HEK293 (cell line): ENCODE results near the gene SRBD1.

Source experiments
- CTCF ChIA-PET: fragments of 350-600 bp; formaldehyde crosslinking; extraction: SDS; loops from one replicate; lab custom pipeline; 2021; ENCODE audit warnings: antibody characterized with exemption; lab: Yijun Ruan, JAX
- POLR2A ChIA-PET: fragments of 300-600 bp; formaldehyde crosslinking; extraction: SDS; loops from one replicate; lab custom pipeline; 2020; ENCODE audit warnings: antibody characterized with exemption, inconsistent platforms; lab: Yijun Ruan, JAX
- H3K27ac ChIP-seq: fragments of 200-500 bp; sonication (Bioruptor generic); 2 replicates; pipeline ENCODE4 v1.5.1; 2014; ENCODE audit warnings: low read depth, low read length, control low read depth, inconsistent platforms; ENCODE audit errors: extremely low read depth
- H3K36me3 ChIP-seq, 2 experiments: fragments of 200-500 bp in 1 of 2; sonication (Bioruptor generic) in 1 of 2; 1 replicate in 1 of 2; 2 replicates in 1 of 2; pipeline ENCODE4 v1.5.1; 2014 to 2017; ENCODE audit warnings: inconsistent platforms in 2 of 2, low read length in 2 of 2; ENCODE audit not compliant: control insufficient read depth in 2 of 2, insufficient read depth in 1 of 2
- H3K4me1 ChIP-seq: fragments of 200-500 bp; sonication (Bioruptor generic); 2 replicates; pipeline ENCODE4 v1.5.1; 2014; ENCODE audit warnings: mild to moderate bottlenecking, low read length, inconsistent platforms; ENCODE audit not compliant: control insufficient read depth, insufficient read depth
- H3K4me3 ChIP-seq: 2 replicates; pipeline ENCODE4 v1.5.1; 2011; ENCODE audit warnings: low read depth, mild to moderate bottlenecking, control low read depth, low read length, moderate library complexity
- H3K9me3 ChIP-seq: fragments of 200-500 bp; sonication (Bioruptor generic); 2 replicates; pipeline ENCODE4 v1.5.1; 2014; ENCODE audit warnings: low read depth, low read length, inconsistent platforms; ENCODE audit not compliant: control insufficient read depth, insufficient read depth
- CTCF ChIP-seq: fragments of 450-650 bp; formaldehyde crosslinking; IDR thresholded peaks from 2 replicates; pipeline ENCODE4 v1.5.1; 2016; ENCODE audit warnings: missing biosample characterization, missing genetic modification characterization
- KLF1 ChIP-seq: fragments of 450-650 bp; formaldehyde crosslinking; IDR thresholded peaks from 2 replicates; pipeline ENCODE4 v1.5.1; 2016; ENCODE audit warnings: missing biosample characterization, missing genetic modification characterization
- PRDM1 ChIP-seq: fragments of 450-650 bp; formaldehyde crosslinking; IDR thresholded peaks from 2 replicates; pipeline ENCODE4; 2016; ENCODE audit warnings: missing biosample characterization, missing genetic modification characterization
- SCRT2 ChIP-seq: fragments of 450-650 bp; formaldehyde crosslinking; IDR thresholded peaks from 2 replicates; pipeline ENCODE4 v1.5.1; 2016; ENCODE audit warnings: missing biosample characterization, missing genetic modification characterization
- ZFHX2 ChIP-seq: fragments of 450-650 bp; formaldehyde crosslinking; conservative IDR thresholded peaks from 2 replicates; pipeline ENCODE4 v1.5.1; 2016; ENCODE audit warnings: missing biosample characterization, missing genetic modification characterization
- ZNF140 ChIP-seq: fragments of 450-650 bp; formaldehyde crosslinking; IDR thresholded peaks from 2 replicates; pipeline ENCODE4 v1.5.1; 2016; ENCODE audit warnings: missing biosample characterization, missing genetic modification characterization
- ZNF16 ChIP-seq: fragments of 450-650 bp; formaldehyde crosslinking; IDR thresholded peaks from 2 replicates; pipeline ENCODE4 v1.5.1; 2016; ENCODE audit warnings: low read depth, missing biosample characterization, missing genetic modification characterization
- ZNF184 ChIP-seq: fragments of 450-650 bp; IDR thresholded peaks from 2 replicates; pipeline ENCODE4 v1.5.1; 2018; ENCODE audit warnings: missing biosample characterization, mild to moderate bottlenecking, missing genetic modification characterization
- ZNF223 ChIP-seq: fragments of 450-650 bp; formaldehyde crosslinking; IDR thresholded peaks from 2 replicates; pipeline ENCODE4 v1.5.1; 2016; ENCODE audit warnings: missing biosample characterization, missing genetic modification characterization
- ZNF248 ChIP-seq: fragments of 450-650 bp; formaldehyde crosslinking; IDR thresholded peaks from 2 replicates; pipeline ENCODE4 v1.5.1; 2017; ENCODE audit warnings: missing biosample characterization, missing genetic modification characterization
- ZNF707 ChIP-seq: fragments of 450-650 bp; formaldehyde crosslinking; IDR thresholded peaks from 2 replicates; pipeline ENCODE4 v1.5.1; 2016; ENCODE audit warnings: missing biosample characterization, missing genetic modification characterization
- ZNF777 ChIP-seq: fragments of 450-650 bp; formaldehyde crosslinking; IDR thresholded peaks from 2 replicates; pipeline ENCODE4 v1.5.1; 2017; ENCODE audit warnings: missing biosample characterization, missing genetic modification characterization, borderline replicate concordance
- TF ChIP-seq, protein P1 (sequence below): fragments of 450-650 bp; formaldehyde crosslinking; IDR thresholded peaks from 2 replicates; pipeline ENCODE4 v1.5.1; 2016; ENCODE audit warnings: missing biosample characterization, missing genetic modification characterization
- TF ChIP-seq, protein P2 (sequence below): fragments of 450-650 bp; formaldehyde crosslinking; IDR thresholded peaks from 2 replicates; pipeline ENCODE4 v1.5.1; 2017; ENCODE audit warnings: missing biosample characterization, missing genetic modification characterization

SRBD1 gene

DNA sequence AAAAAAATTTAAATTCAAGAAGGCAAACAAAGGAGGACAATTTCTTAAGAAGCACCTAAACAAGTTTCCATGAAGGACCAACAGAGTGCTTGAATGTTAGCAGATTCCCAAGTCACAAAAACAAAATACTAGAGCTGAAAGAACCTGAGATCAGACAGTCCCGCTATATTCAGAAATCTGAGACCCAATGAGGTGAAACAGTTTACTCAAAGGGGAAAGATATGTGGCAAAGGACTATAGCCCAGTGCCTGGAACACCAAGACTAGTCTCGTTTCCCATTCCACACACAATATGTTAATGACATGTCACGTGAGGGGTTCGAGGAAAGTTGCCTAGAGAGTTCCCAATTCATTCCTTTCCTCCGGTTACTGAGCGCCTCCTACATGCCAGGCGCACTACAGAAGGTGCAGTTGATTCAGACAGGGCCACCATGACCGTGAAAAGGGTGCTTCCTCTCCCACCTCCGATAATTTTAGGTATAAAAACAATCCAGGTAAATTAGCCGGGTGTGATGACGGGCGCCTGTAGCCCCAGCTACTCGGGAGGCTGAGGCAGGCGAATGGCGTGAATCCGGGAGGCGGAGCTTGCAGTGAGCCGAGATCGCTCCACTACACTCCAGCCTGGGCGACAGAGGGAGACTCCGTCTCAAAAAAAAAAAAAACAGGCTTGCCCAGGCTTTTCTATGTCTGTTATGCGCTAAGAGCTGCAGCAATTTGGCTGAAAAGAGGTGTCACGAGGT lies 617 bp downstream of the SRBD1 start (continued):
- TF ChIP-seq, protein P1, sequence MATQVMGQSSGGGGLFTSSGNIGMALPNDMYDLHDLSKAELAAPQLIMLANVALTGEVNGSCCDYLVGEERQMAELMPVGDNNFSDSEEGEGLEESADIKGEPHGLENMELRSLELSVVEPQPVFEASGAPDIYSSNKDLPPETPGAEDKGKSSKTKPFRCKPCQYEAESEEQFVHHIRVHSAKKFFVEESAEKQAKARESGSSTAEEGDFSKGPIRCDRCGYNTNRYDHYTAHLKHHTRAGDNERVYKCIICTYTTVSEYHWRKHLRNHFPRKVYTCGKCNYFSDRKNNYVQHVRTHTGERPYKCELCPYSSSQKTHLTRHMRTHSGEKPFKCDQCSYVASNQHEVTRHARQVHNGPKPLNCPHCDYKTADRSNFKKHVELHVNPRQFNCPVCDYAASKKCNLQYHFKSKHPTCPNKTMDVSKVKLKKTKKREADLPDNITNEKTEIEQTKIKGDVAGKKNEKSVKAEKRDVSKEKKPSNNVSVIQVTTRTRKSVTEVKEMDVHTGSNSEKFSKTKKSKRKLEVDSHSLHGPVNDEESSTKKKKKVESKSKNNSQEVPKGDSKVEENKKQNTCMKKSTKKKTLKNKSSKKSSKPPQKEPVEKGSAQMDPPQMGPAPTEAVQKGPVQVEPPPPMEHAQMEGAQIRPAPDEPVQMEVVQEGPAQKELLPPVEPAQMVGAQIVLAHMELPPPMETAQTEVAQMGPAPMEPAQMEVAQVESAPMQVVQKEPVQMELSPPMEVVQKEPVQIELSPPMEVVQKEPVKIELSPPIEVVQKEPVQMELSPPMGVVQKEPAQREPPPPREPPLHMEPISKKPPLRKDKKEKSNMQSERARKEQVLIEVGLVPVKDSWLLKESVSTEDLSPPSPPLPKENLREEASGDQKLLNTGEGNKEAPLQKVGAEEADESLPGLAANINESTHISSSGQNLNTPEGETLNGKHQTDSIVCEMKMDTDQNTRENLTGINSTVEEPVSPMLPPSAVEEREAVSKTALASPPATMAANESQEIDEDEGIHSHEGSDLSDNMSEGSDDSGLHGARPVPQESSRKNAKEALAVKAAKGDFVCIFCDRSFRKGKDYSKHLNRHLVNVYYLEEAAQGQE (tag by site-specific recombination) = no peak
- TF ChIP-seq ZNF223 = no peak

GRCh38 chr2:45607701-45608100 lies 3.4 kb downstream of the SRBD1 start:
- H3K36me3 ChIP-seq = peaks cover 11 to 21% of the 10 kb centered on the region in 2 experiments
- TF ChIP-seq ZNF248 (tag by site-specific recombination) (no peak), PRDM1 (tag by site-specific recombination) (0 out of 2 replicates have a peak, but pooled peaks have one; percentile 18), ZNF16 (tag by site-specific recombination) (no peak), ZNF184 (tag by site-specific recombination) (no peak), CTCF (tag by site-specific recombination) (0 out of 2 replicates have a peak, but pooled peaks have one; percentile 17)
- TF ChIP-seq, protein P2, sequence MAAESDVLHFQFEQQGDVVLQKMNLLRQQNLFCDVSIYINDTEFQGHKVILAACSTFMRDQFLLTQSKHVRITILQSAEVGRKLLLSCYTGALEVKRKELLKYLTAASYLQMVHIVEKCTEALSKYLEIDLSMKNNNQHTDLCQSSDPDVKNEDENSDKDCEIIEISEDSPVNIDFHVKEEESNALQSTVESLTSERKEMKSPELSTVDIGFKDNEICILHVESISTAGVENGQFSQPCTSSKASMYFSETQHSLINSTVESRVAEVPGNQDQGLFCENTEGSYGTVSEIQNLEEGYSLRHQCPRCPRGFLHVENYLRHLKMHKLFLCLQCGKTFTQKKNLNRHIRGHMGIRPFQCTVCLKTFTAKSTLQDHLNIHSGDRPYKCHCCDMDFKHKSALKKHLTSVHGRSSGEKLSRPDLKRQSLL (tag by site-specific recombination) = no peak
- TF ChIP-seq, all 188 proteins: peak for 2
- H3K4me3 ChIP-seq = no peak overlapping the region
- ChIA-PET POLR2A (no interaction called here), CTCF (interaction anchor here (0.5 to 2.7 kb wide), 20 partner anchors 9 to 422 kb away, joined by 3 to 27 read pairs (median 4); no protein-coding TSS in a partner anchor)
- H3K9me3 ChIP-seq = no peaks in the 10 kb centered on the region
- H3K4me1 ChIP-seq = peaks cover 13% of the 10 kb centered on the region
- no peak overlapping the region for H3K27ac ChIP-seq

DNA sequence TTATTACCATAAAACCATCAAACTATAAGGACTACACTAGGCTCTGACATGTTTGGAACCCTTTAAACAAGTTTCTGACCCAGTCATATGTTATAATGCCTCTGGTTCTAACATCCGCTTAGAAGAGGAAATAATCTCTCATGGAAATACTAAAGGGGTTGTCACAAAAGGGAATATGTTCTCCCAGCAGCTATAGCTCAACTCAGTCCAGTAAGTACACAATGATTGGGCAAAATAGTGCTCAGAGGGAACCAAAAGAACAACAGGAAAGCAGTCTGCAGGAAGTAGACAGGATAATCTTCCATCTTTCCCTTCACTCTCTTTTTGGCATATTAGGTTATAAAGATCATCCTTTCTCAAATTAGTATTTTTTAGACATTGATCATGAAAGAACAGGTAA lies 4.3 kb downstream of the SRBD1 start:
- peaks cover 11 to 30% of the 10 kb centered on the region in 2 experiments for H3K36me3 ChIP-seq
- no peak for TF ChIP-seq ZFHX2 (tag by site-specific recombination)
- ChIA-PET CTCF (interaction anchor here (0.5 to 2.7 kb wide), 17 partner anchors 9 to 423 kb away, joined by 3 to 27 read pairs (median 4); no protein-coding TSS in a partner anchor), POLR2A (no interaction called here)
- H3K4me3 ChIP-seq = no peak overlapping the region
- no peak overlapping the region for H3K27ac ChIP-seq
- peaks cover 5% of the 10 kb centered on the region; the same call in 1 of the 2 replicates for H3K4me1 ChIP-seq
- no peaks in the 10 kb centered on the region for H3K9me3 ChIP-seq

GRCh38 chr2:45605116-45605515 lies 6.0 kb downstream of the SRBD1 start:
- Histone ChIP-seq H3K27ac (no peak overlapping the region), H3K36me3 (peaks cover 11 to 47% of the 10 kb centered on the region in 2 experiments), H3K4me1 (peaks cover 4% of the 10 kb centered on the region; the same call in 1 of the 2 replicates), H3K4me3 (no peak overlapping the region), H3K9me3 (no peaks in the 10 kb centered on the region)
- ChIA-PET POLR2A (no interaction called here), CTCF (interaction anchor here (0.6 to 1.7 kb wide), 2 partner anchors 19 to 1713 kb away, joined by 3 to 4 read pairs; no protein-coding TSS in a partner anchor)
- TF ChIP-seq KLF1 (tag by site-specific recombination) (no peak), ZNF777 (no peak), ZNF707 (tag by site-specific recombination) (no peak), SCRT2 (peak; percentile 59), ZNF140 (tag by site-specific recombination) (no peak)
